Stimulated activated CD8-positive, alpha-beta memory T cell treated with anti-CD3 and anti-CD28 coated beads, Interleukin-7, amount 100 ng/mL, for 1 hour (primary cell): ENCODE results near the gene USP37.

Source experiments
- DNase-seq, 2 donors: peaks; one replicate each; pipeline ENCODE4 v3.0.0-alpha.2; 2020; ENCODE audit warnings: low read depth in 2 of 2

Gene USP37

GRCh38 chr2:218401890-218402289 is 166.3 kb downstream of the USP37 start:
- no peak for DNase-seq

- DNase-seq: no peak
These were observed 166.9 kb downstream of the USP37 start for GRCh38 chr2:218400930-218401881.
